GM18505 (cell line): ENCODE data around the gene SNRNP25.
A peak's percentile ranks its signal among the peaks of the same experiment; 100 is the strongest.

Experiments
- ATAC-seq: cut with Tn5 transposase; IDR thresholded peaks from one replicate; pipeline ENCODE4 v1.9.1; 2021; ENCODE audit not compliant: unreplicated experiment
- POLR2A ChIP-seq: IDR thresholded peaks from 4 replicates; pipeline ENCODE4 v1.6.1; 2011; ENCODE audit warnings: borderline replicate concordance; ENCODE audit not compliant: insufficient read depth, insufficient read length; ENCODE audit errors: extremely low read depth

SNRNP25 gene

GRCh38 chr16:62968-63391 is 9.4 kb downstream of the SNRNP25 start:
- TF ChIP-seq POLR2A: no peak
- no peak for ATAC-seq

GRCh38 chr16:63466-63865 is 9.8 kb downstream of the SNRNP25 start:
- no peak for ATAC-seq
- TF ChIP-seq POLR2A: no peak

GRCh38 chr16:63998-64913 is 10.6 kb downstream of the SNRNP25 start:
- no peak for TF ChIP-seq POLR2A
- no peak for ATAC-seq

- ATAC-seq: no peak
- TF ChIP-seq POLR2A: no peak
These were observed 11.3 kb downstream of the SNRNP25 start for GRCh38 chr16:64914-65255.

GRCh38 chr16:65745-66144 is 12.1 kb downstream of the SNRNP25 start:
- TF ChIP-seq POLR2A: no peak
- peak; percentile 54 for ATAC-seq

GRCh38 chr16:66309-67182 is 12.9 kb downstream of the SNRNP25 start:
- TF ChIP-seq POLR2A: no peak
- ATAC-seq: no peak

- no peak for ATAC-seq
- no peak for TF ChIP-seq POLR2A
These were observed 13.7 kb downstream of the SNRNP25 start for GRCh38 chr16:67183-67791.

GRCh38 chr16:67884-68789 is 14.5 kb downstream of the SNRNP25 start:
- TF ChIP-seq POLR2A: no peak

GRCh38 chr16:69181-69580 is 15.6 kb downstream of the SNRNP25 start:
- ATAC-seq: no peak
- TF ChIP-seq POLR2A: no peak

More at GRCh38 chr16:67884-68789, 14.5 kb downstream of the SNRNP25 start:
- no peak for ATAC-seq

- no peak for ATAC-seq
- TF ChIP-seq POLR2A: no peak
These were observed 17.5 kb downstream of the SNRNP25 start for GRCh38 chr16:71210-71539.

- no peak for ATAC-seq
- TF ChIP-seq POLR2A: no peak
These were observed 18.1 kb downstream of the SNRNP25 start for GRCh38 chr16:71540-72401.
